Caco-2 (cell line): ENCODE data around the gene PGBD5. TPM values are rescaled to one million over a fixed set of nuclear protein-coding genes. Genes with fewer than 3 reads are reported as not detected.

Experiments
- BruUV-seq: library from RNA; stranded (reverse); fragments of 400-500 nt; replicated peaks from 2 replicates; lab custom pipeline; 2021; lab: Mats Ljungman, UMichigan
- CTCF ChIA-PET: fragments of 300-600 bp; sonication (Branson Sonifier 250); formaldehyde crosslinking; loops from one replicate; lab custom pipeline; 2022; ENCODE audit warnings: antibody characterized with exemption; lab: Charles Lee
- POLR2A ChIA-PET: fragments of 300-600 bp; sonication (Branson Sonifier 250); formaldehyde crosslinking; loops from one replicate; lab custom pipeline; 2022; ENCODE audit warnings: antibody characterized with exemption; lab: Charles Lee
- DNase-seq, 2 experiments: peaks; one replicate each; pipeline versions ENCODE4 v3.0.0 to v3.0.0-alpha.2; 2020 to 2022
- H3K27me3 ChIP-seq: replicated peaks from 2 replicates; pipeline ENCODE4 v1.6.0; 2011; ENCODE audit warnings: low read length; ENCODE audit not compliant: control insufficient read depth, insufficient read depth
- H3K36me3 ChIP-seq: 2 replicates; pipeline ENCODE4 v1.5.1; 2011; ENCODE audit warnings: low read length; ENCODE audit not compliant: control insufficient read depth, insufficient read depth
- H3K4me1 ChIP-seq: fragments of 250-450 bp; sonication (Bioruptor Pico); 2 replicates; pipeline ENCODE4 v1.5.1; 2020; ENCODE audit warnings: mild to moderate bottlenecking
- H3K4me3 ChIP-seq: 2 replicates; pipeline ENCODE4 v1.5.1; 2011; ENCODE audit warnings: low read depth, mild to moderate bottlenecking, control low read depth, low read length
- H3K9me3 ChIP-seq: fragments of 250-450 bp; sonication (Bioruptor Pico); 2 replicates; pipeline ENCODE4 v1.5.1; 2020; ENCODE audit warnings: mild to moderate bottlenecking, moderate library complexity
- H3K27ac Mint-ChIP-seq: one replicate; pipeline ENCODE4 v1.8.0; 2022; ENCODE audit warnings: mixed read lengths; ENCODE audit not compliant: unreplicated experiment
- H3K27me3 Mint-ChIP-seq: one replicate; pipeline ENCODE4 v1.8.0; 2022; ENCODE audit warnings: mixed read lengths; ENCODE audit not compliant: insufficient read depth, unreplicated experiment
- H3K36me3 Mint-ChIP-seq: one replicate; pipeline ENCODE4 v1.8.0; 2022; ENCODE audit warnings: mild to moderate bottlenecking, mixed read lengths; ENCODE audit not compliant: insufficient read depth, unreplicated experiment
- H3K4me1 Mint-ChIP-seq: one replicate; pipeline ENCODE4 v1.8.0; 2022; ENCODE audit warnings: low read depth, mixed read lengths; ENCODE audit not compliant: unreplicated experiment
- H3K4me3 Mint-ChIP-seq: one replicate; pipeline ENCODE4 v1.8.0; 2022; ENCODE audit warnings: mild to moderate bottlenecking, moderate library complexity, mixed read lengths; ENCODE audit not compliant: unreplicated experiment
- H3K9me3 Mint-ChIP-seq: one replicate; pipeline ENCODE4 v1.8.0; 2022; ENCODE audit warnings: mixed read lengths; ENCODE audit not compliant: unreplicated experiment
- intact Hi-C: fragments of 100-400 bp; cut with micrococcal nuclease; formaldehyde crosslinking; loops from one replicate; pipeline ENCODE4 v1.10.0; 2022; ENCODE audit not compliant: unreplicated experiment
- total RNA-seq: library from RNA; stranded (reverse); gene quantifications from 2 replicates; pipeline ENCODE4 v1.2.3, GENCODE V29; 2022
- TF ChIP-seq, protein P1 (sequence below), 2 experiments: fragments of 200-600 bp in 1 of 2; IDR thresholded peaks; 1 replicate in 1 of 2; 2 replicates in 1 of 2; pipeline versions ENCODE4 v1.5.1 to v1.8.0; 2011 to 2022; ENCODE audit warnings: antibody characterized with exemption in 1 of 2, control low read depth in 1 of 2, inconsistent platforms in 1 of 2, low read depth in 1 of 2, low read length in 1 of 2, mild to moderate bottlenecking in 1 of 2, moderate library complexity in 1 of 2; ENCODE audit not compliant: insufficient read depth in 1 of 2, severe bottlenecking in 1 of 2, unreplicated experiment in 1 of 2

The PGBD5 gene
- total RNA-seq, 1 experiment from 2014 or later = 2.4 TPM

DNA sequence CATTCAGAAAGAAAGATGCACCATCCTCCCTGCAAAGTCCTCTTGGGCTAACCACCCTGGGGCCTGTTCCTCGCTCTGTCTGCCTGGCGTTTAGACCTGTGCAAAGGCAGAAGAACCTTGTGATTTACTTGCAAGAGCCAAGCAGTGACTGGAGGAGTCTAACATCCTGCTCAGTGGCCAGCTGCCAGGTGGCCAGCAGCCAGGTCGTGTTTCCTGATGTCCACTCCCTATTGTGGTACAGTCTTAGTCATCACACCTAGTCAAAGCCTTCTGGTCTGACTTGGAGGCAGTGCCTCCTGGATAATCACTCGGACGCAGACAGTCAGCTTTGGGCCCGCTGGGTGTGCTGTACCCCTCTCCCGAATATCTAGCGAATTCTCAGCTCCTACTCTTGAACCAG, 118.1 kb downstream of the PGBD5 start:
- no peak overlapping the region for H3K4me3 Mint-ChIP-seq
- Histone ChIP-seq H3K27me3 (no peaks in the 10 kb centered on the region), H3K4me1 (no peaks in the 10 kb centered on the region), H3K36me3 (no peaks in the 10 kb centered on the region), H3K9me3 (no peaks in the 10 kb centered on the region), H3K4me3 (no peak overlapping the region)
- ChIA-PET CTCF (no interaction called here), POLR2A (no interaction called here)
- TF ChIP-seq, protein P1, sequence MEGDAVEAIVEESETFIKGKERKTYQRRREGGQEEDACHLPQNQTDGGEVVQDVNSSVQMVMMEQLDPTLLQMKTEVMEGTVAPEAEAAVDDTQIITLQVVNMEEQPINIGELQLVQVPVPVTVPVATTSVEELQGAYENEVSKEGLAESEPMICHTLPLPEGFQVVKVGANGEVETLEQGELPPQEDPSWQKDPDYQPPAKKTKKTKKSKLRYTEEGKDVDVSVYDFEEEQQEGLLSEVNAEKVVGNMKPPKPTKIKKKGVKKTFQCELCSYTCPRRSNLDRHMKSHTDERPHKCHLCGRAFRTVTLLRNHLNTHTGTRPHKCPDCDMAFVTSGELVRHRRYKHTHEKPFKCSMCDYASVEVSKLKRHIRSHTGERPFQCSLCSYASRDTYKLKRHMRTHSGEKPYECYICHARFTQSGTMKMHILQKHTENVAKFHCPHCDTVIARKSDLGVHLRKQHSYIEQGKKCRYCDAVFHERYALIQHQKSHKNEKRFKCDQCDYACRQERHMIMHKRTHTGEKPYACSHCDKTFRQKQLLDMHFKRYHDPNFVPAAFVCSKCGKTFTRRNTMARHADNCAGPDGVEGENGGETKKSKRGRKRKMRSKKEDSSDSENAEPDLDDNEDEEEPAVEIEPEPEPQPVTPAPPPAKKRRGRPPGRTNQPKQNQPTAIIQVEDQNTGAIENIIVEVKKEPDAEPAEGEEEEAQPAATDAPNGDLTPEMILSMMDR (IDR thresholded peaks at IDR 0.05; ENCODE audit: insufficient read depth in 1 of 2, low read depth in 1 of 2, low read length in 1 of 2, severe bottlenecking in 1 of 2, unreplicated experiment in 1 of 2) = no peak
- H3K9me3 Mint-ChIP-seq = no peaks in the 10 kb centered on the region
- intact Hi-C loops = no loop called here
- H3K4me1 Mint-ChIP-seq = no peaks in the 10 kb centered on the region
- no peaks in the 10 kb centered on the region for H3K36me3 Mint-ChIP-seq
- BruUV-seq = no TSS peak
- no peak overlapping the region for H3K27ac Mint-ChIP-seq
- DNase-seq = no peak
- H3K27me3 Mint-ChIP-seq = no peaks in the 10 kb centered on the region

DNA sequence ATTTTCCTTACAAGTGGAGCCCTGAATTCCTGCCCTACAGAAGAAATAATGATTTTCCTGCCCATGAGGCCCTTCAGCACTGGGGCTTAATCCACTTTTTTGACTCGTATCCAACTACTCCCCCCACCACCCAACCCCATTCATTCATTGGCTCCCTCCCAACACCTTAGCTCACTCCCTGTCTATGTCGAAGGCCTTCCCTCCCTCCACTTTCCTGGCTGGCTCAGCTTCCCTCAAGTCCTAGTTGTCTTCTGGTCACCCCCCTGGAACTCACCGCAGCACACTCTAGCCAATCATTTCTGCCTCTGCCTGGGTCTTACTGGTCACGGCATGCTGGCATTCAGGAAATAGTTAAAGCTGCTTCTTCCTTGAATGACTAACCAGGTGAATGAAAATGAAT, 118.9 kb downstream of the PGBD5 start:
- H3K9me3 ChIP-seq = no peaks in the 10 kb centered on the region
- TF ChIP-seq, protein P1 (IDR thresholded peaks at IDR 0.05; ENCODE audit: insufficient read depth in 1 of 2, low read depth in 1 of 2, low read length in 1 of 2, severe bottlenecking in 1 of 2, unreplicated experiment in 1 of 2) = no peak
- H3K4me1 ChIP-seq = no peaks in the 10 kb centered on the region
- CTCF ChIA-PET = no interaction called here
- Mint-ChIP-seq H3K4me3 (no peak overlapping the region), H3K27me3 (no peaks in the 10 kb centered on the region), H3K4me1 (no peaks in the 10 kb centered on the region), H3K27ac (no peak overlapping the region), H3K36me3 (no peaks in the 10 kb centered on the region), H3K9me3 (no peaks in the 10 kb centered on the region)
- POLR2A ChIA-PET = no interaction called here
- no peak overlapping the region for H3K4me3 ChIP-seq
- no TSS peak for BruUV-seq
- no peak for DNase-seq
- H3K36me3 ChIP-seq = no peaks in the 10 kb centered on the region
- no peaks in the 10 kb centered on the region for H3K27me3 ChIP-seq
- intact Hi-C loops = no loop called here

DNA sequence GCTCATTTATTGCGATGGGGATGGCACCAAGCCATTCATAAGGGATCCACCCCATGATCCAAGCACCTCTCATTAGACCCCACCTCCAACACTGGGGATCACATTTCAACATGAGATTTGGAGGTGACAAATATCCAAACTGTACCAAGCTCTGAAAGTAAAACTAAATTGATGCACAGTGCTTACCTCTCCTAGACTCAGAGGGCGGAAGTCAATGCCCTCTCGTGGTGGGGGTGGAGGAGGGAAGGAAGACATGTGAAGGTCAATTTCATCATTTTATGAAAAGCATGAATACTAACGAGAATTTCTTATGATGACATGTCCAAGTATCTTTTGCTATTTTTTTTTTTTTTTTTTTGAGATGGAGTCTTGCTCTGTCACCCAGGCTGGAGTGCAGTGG, 120.0 kb downstream of the PGBD5 start:
- Mint-ChIP-seq H3K4me3 (no peak overlapping the region), H3K9me3 (no peaks in the 10 kb centered on the region), H3K4me1 (no peaks in the 10 kb centered on the region), H3K27me3 (no peaks in the 10 kb centered on the region), H3K27ac (no peak overlapping the region), H3K36me3 (no peaks in the 10 kb centered on the region)
- intact Hi-C loops = no loop called here
- H3K4me3 ChIP-seq = no peak overlapping the region
- H3K4me1 ChIP-seq = no peaks in the 10 kb centered on the region
- H3K36me3 ChIP-seq = no peaks in the 10 kb centered on the region
- ChIA-PET POLR2A (no interaction called here), CTCF (no interaction called here)
- no peaks in the 10 kb centered on the region for H3K27me3 ChIP-seq
- TF ChIP-seq, protein P1 (IDR thresholded peaks at IDR 0.05; ENCODE audit: insufficient read depth in 1 of 2, low read depth in 1 of 2, low read length in 1 of 2, severe bottlenecking in 1 of 2, unreplicated experiment in 1 of 2) = no peak
- no TSS peak for BruUV-seq
- no peaks in the 10 kb centered on the region for H3K9me3 ChIP-seq
- DNase-seq = no peak
